OCI-LY7 (cell line): ENCODE results near the gene FA2H. TPM values are rescaled to one million over a fixed set of nuclear protein-coding genes. Genes with fewer than 3 reads are reported as not detected.
"Not testable (repeated sequence)": the region's sequence is repeated elsewhere in the genome, so short reads cannot be mapped to it uniquely, and the experiment has no call there.

Experiments used
- BruUV-seq: library from RNA; stranded (reverse); fragments of 400-500 nt; replicated peaks from 2 replicates; lab custom pipeline; 2021; lab: Mats Ljungman, UMichigan
- CTCF ChIA-PET: fragments of 300-600 bp; sonication (Branson Sonifier 250); formaldehyde crosslinking; loops from one replicate; lab custom pipeline; 2022; ENCODE audit warnings: antibody characterized with exemption; ENCODE audit not compliant: unreplicated experiment; lab: Charles Lee
- POLR2A ChIA-PET: fragments of 300-600 bp; sonication (Branson Sonifier 250); formaldehyde crosslinking; loops from one replicate; lab custom pipeline; 2022; ENCODE audit warnings: antibody characterized with exemption; lab: Charles Lee
- DNase-seq: peaks from one replicate; pipeline ENCODE4 v3.0.0-alpha.2; 2015; ENCODE audit warnings: low spot score
- H2AFZ ChIP-seq: fragments of 200-600 bp; sonication (generic), shearing (Covaris generic); 2 replicates; pipeline ENCODE4 v1.6.1; 2014; ENCODE audit warnings: mild to moderate bottlenecking, antibody characterized with exemption, low read length, moderate library complexity
- H3K27ac ChIP-seq: fragments of 200-600 bp; sonication (generic); 2 replicates; pipeline ENCODE4 v1.5.1; 2014; ENCODE audit warnings: mixed run types, low read depth, mild to moderate bottlenecking, moderate library complexity, low read length, inconsistent platforms; ENCODE audit not compliant: poor library complexity, severe bottlenecking
- H3K36me3 ChIP-seq: fragments of 200-600 bp; sonication (generic); 2 replicates; pipeline ENCODE4 v1.6.1; 2014; ENCODE audit warnings: mild to moderate bottlenecking, antibody characterized with exemption, low read length, moderate library complexity, mixed read lengths; ENCODE audit not compliant: insufficient read depth
- H3K4me1 ChIP-seq: fragments of 200-600 bp; sonication (generic); 2 replicates; pipeline ENCODE4 v1.5.1; 2014; ENCODE audit warnings: mild to moderate bottlenecking, low read length; ENCODE audit not compliant: insufficient read depth, poor library complexity, severe bottlenecking
- H3K4me2 ChIP-seq: fragments of 200-600 bp; sonication (generic); 2 replicates; pipeline ENCODE4 v1.6.1; 2014; ENCODE audit warnings: mild to moderate bottlenecking, low read length
- H3K4me3 ChIP-seq: fragments of 200-600 bp; sonication (generic); 2 replicates; pipeline ENCODE4 v1.5.1; 2014; ENCODE audit warnings: mild to moderate bottlenecking, low read depth, low read length; ENCODE audit not compliant: poor library complexity, severe bottlenecking
- H3K79me2 ChIP-seq: fragments of 200-600 bp; sonication (generic); 2 replicates; pipeline ENCODE4 v1.6.1; 2016; ENCODE audit warnings: low read depth, mild to moderate bottlenecking, low read length, moderate library complexity, mixed read lengths; ENCODE audit not compliant: insufficient read depth
- H3K9me2 ChIP-seq: fragments of 200-600 bp; sonication (generic); 2 replicates; pipeline ENCODE4 v1.6.1; 2016; ENCODE audit warnings: mild to moderate bottlenecking, low read length, mixed read lengths; ENCODE audit not compliant: insufficient read depth
- H3K9me3 ChIP-seq: fragments of 200-600 bp; sonication (generic); 2 replicates; pipeline ENCODE4 v1.6.1; 2014; ENCODE audit warnings: mild to moderate bottlenecking, mixed run types, low read length, mixed read lengths
- H4K20me1 ChIP-seq: fragments of 200-600 bp; sonication (generic); 2 replicates; pipeline ENCODE4 v1.6.1; 2014; ENCODE audit warnings: mild to moderate bottlenecking, antibody characterized with exemption, low read length, moderate library complexity, mixed read lengths; ENCODE audit not compliant: insufficient read depth
- EZH2phosphoT487 ChIP-seq: fragments of 200-600 bp; sonication (generic); IDR thresholded peaks from 2 replicates; pipeline ENCODE4 v1.6.1; 2018; ENCODE audit warnings: low read depth, borderline replicate concordance, mild to moderate bottlenecking, mixed run types, antibody characterized with exemption, low read length, moderate library complexity, mixed read lengths
- intact Hi-C: fragments of 100-400 bp; cut with micrococcal nuclease; formaldehyde crosslinking; loops from one replicate; pipeline ENCODE4 v1.10.0; 2022; ENCODE audit not compliant: unreplicated experiment
- total RNA-seq, 2 experiments: library from RNA; depleted of rRNA in 1 of 2; stranded (reverse); fragments of >200 nt in 1 of 2; shearing (Covaris generic) in 1 of 2; gene quantifications; 2 replicates each; pipeline ENCODE4 v1.2.3, GENCODE V29; 2014 to 2022
- TF ChIP-seq, protein P1 (sequence below): fragments of 200-600 bp; sonication (generic); conservative IDR thresholded peaks from 2 replicates; pipeline ENCODE4 v1.5.1; 2014; ENCODE audit warnings: mild to moderate bottlenecking, antibody characterized with exemption, low read length, moderate library complexity, mixed read lengths

FA2H gene
- total RNA-seq, 2 experiments from 2014 or later = 0.73 to 4.7 TPM

DNA sequence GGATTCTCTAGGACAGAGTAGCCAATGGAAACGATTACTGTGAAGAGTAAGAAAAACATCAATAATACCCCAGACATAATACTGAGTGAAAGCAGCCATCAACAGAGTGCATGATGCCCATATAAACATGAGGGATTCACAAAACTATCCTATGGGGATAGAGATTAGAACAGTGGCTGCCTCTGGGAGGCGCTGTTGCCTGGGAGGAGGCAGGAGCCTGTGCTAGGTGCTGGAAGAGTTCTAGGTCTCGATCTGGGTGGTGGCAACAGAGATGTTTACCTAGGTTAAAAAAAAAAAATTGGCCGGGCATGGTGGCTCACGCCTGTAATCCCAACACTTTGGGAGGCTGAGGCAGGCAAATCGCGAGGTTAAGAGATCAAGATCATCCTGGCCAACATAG, 7.9 kb downstream of the FA2H start:
- H3K9me3 ChIP-seq = no peaks in the 10 kb centered on the region
- H3K9me2 ChIP-seq = no peaks in the 10 kb centered on the region
- no peaks in the 10 kb centered on the region for H4K20me1 ChIP-seq
- no peak for DNase-seq
- BruUV-seq = no TSS peak
- peaks cover 9% of the 10 kb centered on the region for H3K4me1 ChIP-seq
- no peak overlapping the region for H3K27ac ChIP-seq
- no peaks in the 10 kb centered on the region for H3K79me2 ChIP-seq
- no peak overlapping the region for H2AFZ ChIP-seq
- intact Hi-C loops = no loop called here
- ChIA-PET POLR2A (no interaction called here), CTCF (no interaction called here)
- no peaks in the 10 kb centered on the region for H3K36me3 ChIP-seq
- TF ChIP-seq EZH2phosphoT487 = no peak
- TF ChIP-seq, protein P1, sequence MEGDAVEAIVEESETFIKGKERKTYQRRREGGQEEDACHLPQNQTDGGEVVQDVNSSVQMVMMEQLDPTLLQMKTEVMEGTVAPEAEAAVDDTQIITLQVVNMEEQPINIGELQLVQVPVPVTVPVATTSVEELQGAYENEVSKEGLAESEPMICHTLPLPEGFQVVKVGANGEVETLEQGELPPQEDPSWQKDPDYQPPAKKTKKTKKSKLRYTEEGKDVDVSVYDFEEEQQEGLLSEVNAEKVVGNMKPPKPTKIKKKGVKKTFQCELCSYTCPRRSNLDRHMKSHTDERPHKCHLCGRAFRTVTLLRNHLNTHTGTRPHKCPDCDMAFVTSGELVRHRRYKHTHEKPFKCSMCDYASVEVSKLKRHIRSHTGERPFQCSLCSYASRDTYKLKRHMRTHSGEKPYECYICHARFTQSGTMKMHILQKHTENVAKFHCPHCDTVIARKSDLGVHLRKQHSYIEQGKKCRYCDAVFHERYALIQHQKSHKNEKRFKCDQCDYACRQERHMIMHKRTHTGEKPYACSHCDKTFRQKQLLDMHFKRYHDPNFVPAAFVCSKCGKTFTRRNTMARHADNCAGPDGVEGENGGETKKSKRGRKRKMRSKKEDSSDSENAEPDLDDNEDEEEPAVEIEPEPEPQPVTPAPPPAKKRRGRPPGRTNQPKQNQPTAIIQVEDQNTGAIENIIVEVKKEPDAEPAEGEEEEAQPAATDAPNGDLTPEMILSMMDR = peak; percentile 52
- H3K4me2 ChIP-seq = no peak overlapping the region
- no peak overlapping the region for H3K4me3 ChIP-seq

DNA sequence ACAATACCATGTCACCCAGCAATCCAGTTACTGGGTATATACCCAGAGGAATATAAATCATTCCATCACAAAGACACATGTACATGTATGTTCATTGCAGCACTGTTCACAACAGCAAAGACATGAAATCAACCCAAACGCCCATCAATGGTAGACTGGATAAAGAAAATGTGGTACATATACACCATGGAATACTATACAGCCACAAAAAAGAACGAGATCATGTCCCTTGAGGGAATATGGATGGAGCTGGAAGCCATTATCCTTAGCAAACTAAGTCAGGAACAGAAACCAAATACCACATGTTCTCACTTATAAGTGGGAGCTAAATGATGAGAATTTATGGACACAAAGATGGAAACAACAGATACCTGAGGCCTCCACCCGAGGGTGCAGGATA, 10.4 kb downstream of the FA2H start:
- H3K4me1 ChIP-seq, H3K36me3 ChIP-seq, BruUV-seq, H3K4me3 ChIP-seq, H3K79me2 ChIP-seq, H3K4me2 ChIP-seq, H3K9me3 ChIP-seq, DNase-seq, POLR2A ChIA-PET, H3K9me2 ChIP-seq, H4K20me1 ChIP-seq, H2AFZ ChIP-seq, intact Hi-C loops, CTCF ChIA-PET, H3K27ac ChIP-seq: not testable (repeated sequence)

DNA sequence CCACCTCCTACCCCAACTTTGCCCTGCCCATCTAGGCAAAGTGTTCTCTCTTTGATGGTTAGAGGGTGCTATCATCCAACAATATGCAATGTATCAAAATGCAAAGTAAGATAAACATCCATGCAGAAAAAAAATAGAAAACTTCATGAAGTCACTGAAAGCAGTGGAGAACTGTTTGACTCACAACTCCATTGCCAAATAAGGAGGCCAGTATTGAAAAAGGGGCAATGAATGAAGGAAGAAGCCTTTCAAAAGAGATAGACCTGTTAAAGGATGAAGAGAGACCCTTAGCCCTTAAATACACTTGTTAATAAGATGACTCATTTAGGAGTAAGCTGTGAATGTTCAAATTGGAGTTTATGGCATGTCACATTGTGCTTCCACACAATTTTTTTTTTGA, 13.0 kb downstream of the FA2H start:
- no peaks in the 10 kb centered on the region for H3K9me2 ChIP-seq
- POLR2A ChIA-PET = no interaction called here
- H2AFZ ChIP-seq = no peak overlapping the region
- H3K27ac ChIP-seq = no peak overlapping the region
- CTCF ChIA-PET = no interaction called here
- no peak overlapping the region for H3K4me3 ChIP-seq
- H4K20me1 ChIP-seq = no peaks in the 10 kb centered on the region
- no peak for DNase-seq
- H3K4me2 ChIP-seq = no peak overlapping the region
- BruUV-seq = no TSS peak
- no peaks in the 10 kb centered on the region for H3K4me1 ChIP-seq
- H3K36me3 ChIP-seq = no peaks in the 10 kb centered on the region
- TF ChIP-seq EZH2phosphoT487 = no peak
- TF ChIP-seq, protein P1 = no peak
- intact Hi-C loops = no loop called here
- H3K79me2 ChIP-seq = no peaks in the 10 kb centered on the region
- H3K9me3 ChIP-seq = no peaks in the 10 kb centered on the region
